GOT3 (cell line): ENCODE results near the gene RGL1.
A peak's percentile ranks its signal among the peaks of the same experiment; 100 is the strongest.

Experiments
- DNase-seq: peaks from one replicate; lab custom pipeline; 2025; ENCODE audit warnings: mixed read lengths; lab: John Stamatoyannopoulos, UW

Gene RGL1

GRCh38 chr1:183889095-183889494, 84.2 kb downstream of the RGL1 start:
- DNase-seq, result no peak

GRCh38 chr1:183891158-183891856, 86.4 kb downstream of the RGL1 start:
- no peak for DNase-seq

- DNase-seq, result no peak
These were observed 87.5 kb downstream of the RGL1 start for GRCh38 chr1:183892351-183892793.

GRCh38 chr1:183893561-183894289, 88.8 kb downstream of the RGL1 start:
- no peak for DNase-seq

GRCh38 chr1:183894290-183894565, 89.3 kb downstream of the RGL1 start:
- no peak for DNase-seq

GRCh38 chr1:183896466-183897048, 91.6 kb downstream of the RGL1 start:
- no peak for DNase-seq

GRCh38 chr1:183898001-183898396, 93.1 kb downstream of the RGL1 start:
- DNase-seq, result no peak

- no peak for DNase-seq
These were observed 93.7 kb downstream of the RGL1 start for GRCh38 chr1:183898610-183899009.

- DNase-seq, result no peak
These were observed 96.9 kb downstream of the RGL1 start for GRCh38 chr1:183901748-183902330.

- DNase-seq, result no peak
These were observed 98.2 kb downstream of the RGL1 start for GRCh38 chr1:183903101-183903500.

GRCh38 chr1:183905508-183906113, 100.7 kb downstream of the RGL1 start:
- DNase-seq, result no peak

- no peak for DNase-seq
These were observed 102.2 kb downstream of the RGL1 start for GRCh38 chr1:183907070-183907469.

GRCh38 chr1:183908079-183908478, 103.2 kb downstream of the RGL1 start:
- DNase-seq, result no peak

GRCh38 chr1:183909672-183910071, 104.8 kb downstream of the RGL1 start:
- DNase-seq, result no peak

GRCh38 chr1:183910845-183911244, 105.9 kb downstream of the RGL1 start:
- no peak for DNase-seq

- no peak for DNase-seq
These were observed 106.4 kb downstream of the RGL1 start for GRCh38 chr1:183911285-183911684.

- DNase-seq, result no peak
These were observed 107.5 kb downstream of the RGL1 start for GRCh38 chr1:183912265-183912886.

GRCh38 chr1:183913567-183913993, 108.7 kb downstream of the RGL1 start:
- no peak for DNase-seq

GRCh38 chr1:183914276-183914675, 109.4 kb downstream of the RGL1 start:
- DNase-seq, result no peak

GRCh38 chr1:183914891-183915290, 110.0 kb downstream of the RGL1 start:
- no peak for DNase-seq

- DNase-seq, result peak; percentile 53
These were observed 110.9 kb downstream of the RGL1 start for GRCh38 chr1:183915625-183916510.
